ENCODE data around the gene RNASE4. TPM values are rescaled to one million over a fixed set of nuclear protein-coding genes. Genes with fewer than 3 reads are reported as not detected.

Gene RNASE4
- total RNA-seq, 1 experiment from 2014 or later, result not detected

DNA sequence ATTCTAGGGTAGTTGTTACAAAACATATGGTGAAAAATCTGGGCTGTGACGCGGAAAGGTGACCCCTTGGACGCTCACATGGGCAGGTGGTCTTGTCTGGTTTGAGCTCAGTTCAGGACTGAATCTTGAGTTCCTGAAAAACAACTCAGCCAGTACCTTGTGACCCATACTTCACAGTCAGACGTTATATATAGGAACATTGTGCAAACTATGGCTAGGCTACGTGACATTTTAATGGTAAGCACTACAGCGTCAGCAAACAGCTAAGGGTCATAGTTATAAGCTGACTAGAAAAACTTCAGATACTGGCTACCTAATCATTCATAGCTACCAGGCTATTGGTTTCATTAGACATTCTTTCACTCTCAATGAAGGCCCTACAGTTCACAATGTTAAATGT, 46.5 kb downstream of the RNASE4 start:
- H3K4me2 ChIP-seq (ENCODE audit: insufficient read depth, insufficient read length, low read length), result no peak overlapping the region
- H3K9me3 ChIP-seq (ENCODE audit: control insufficient read depth, low read depth, low read length), result no peaks in the 10 kb centered on the region
- Mint-ChIP-seq H3K36me3 (ENCODE audit: insufficient read depth in 1 of 3, low read depth in 3 of 3) (no peaks in the 10 kb centered on the region), H3K9me3 (no peaks in the 10 kb centered on the region), H3K4me1 (peaks cover 6 to 15% of the 10 kb centered on the region in 2 experiments; a peak in 3 of 4 replicates), H3K4me3 (no peak overlapping the region), H3K27me3 (ENCODE audit: low read depth) (peaks cover 12% of the 10 kb centered on the region), H3K27ac (no peak overlapping the region)
- H3T11ph ChIP-seq (ENCODE audit: low read length), result no peak overlapping the region
- no peak overlapping the region for H3K27ac ChIP-seq (ENCODE audit: insufficient read length, low read depth, low read length)
- no peak overlapping the region for H2BK120ac ChIP-seq (ENCODE audit: low read depth, low read length, poor library complexity, severe bottlenecking)
- no peaks in the 10 kb centered on the region for H4K20me1 ChIP-seq (ENCODE audit: control insufficient read depth, insufficient read depth, insufficient read length)
- H2BK15ac ChIP-seq (ENCODE audit: low read depth, low read length), result no peak overlapping the region
- H2BK5ac ChIP-seq (ENCODE audit: insufficient read length, low read length), result no peak overlapping the region
- no peak overlapping the region for H4K8ac ChIP-seq (replicated peaks; ENCODE audit: insufficient read length, low read depth, low read length)
- no peak overlapping the region for H3K56ac ChIP-seq (ENCODE audit: insufficient read length, low read depth, low read length)
- no peaks in the 10 kb centered on the region for H3K79me2 ChIP-seq (ENCODE audit: insufficient read depth, low read length)
- H2BK20ac ChIP-seq (ENCODE audit: low read depth, low read length, poor library complexity, severe bottlenecking), result no peak overlapping the region
- TF ChIP-seq, protein P1, sequence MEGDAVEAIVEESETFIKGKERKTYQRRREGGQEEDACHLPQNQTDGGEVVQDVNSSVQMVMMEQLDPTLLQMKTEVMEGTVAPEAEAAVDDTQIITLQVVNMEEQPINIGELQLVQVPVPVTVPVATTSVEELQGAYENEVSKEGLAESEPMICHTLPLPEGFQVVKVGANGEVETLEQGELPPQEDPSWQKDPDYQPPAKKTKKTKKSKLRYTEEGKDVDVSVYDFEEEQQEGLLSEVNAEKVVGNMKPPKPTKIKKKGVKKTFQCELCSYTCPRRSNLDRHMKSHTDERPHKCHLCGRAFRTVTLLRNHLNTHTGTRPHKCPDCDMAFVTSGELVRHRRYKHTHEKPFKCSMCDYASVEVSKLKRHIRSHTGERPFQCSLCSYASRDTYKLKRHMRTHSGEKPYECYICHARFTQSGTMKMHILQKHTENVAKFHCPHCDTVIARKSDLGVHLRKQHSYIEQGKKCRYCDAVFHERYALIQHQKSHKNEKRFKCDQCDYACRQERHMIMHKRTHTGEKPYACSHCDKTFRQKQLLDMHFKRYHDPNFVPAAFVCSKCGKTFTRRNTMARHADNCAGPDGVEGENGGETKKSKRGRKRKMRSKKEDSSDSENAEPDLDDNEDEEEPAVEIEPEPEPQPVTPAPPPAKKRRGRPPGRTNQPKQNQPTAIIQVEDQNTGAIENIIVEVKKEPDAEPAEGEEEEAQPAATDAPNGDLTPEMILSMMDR (conservative IDR thresholded peaks at IDR 0.05), result no peak
- H3K27me3 ChIP-seq (ENCODE audit: insufficient read depth, low read length), result no peaks in the 10 kb centered on the region
- H2AFZ ChIP-seq (ENCODE audit: low read length), result no peak overlapping the region
- H3K9ac ChIP-seq (ENCODE audit: extremely low read depth, insufficient read length, low read length), result no peak overlapping the region
- no peak overlapping the region for H4K5ac ChIP-seq (ENCODE audit: insufficient read length, low read depth, low read length)
- WGBS (ENCODE audit: extremely low coverage, insufficient read length, low lambda C conversion rate), result no CpG with 5 or more reads among the region's 6 CpGs
- H3K23ac ChIP-seq (ENCODE audit: insufficient read length, low read depth, low read length), result no peak overlapping the region
- no peak for DNase-seq
- H2AK5ac ChIP-seq (ENCODE audit: insufficient read length, low read length), result no peak overlapping the region
- H3K14ac ChIP-seq (ENCODE audit: insufficient read depth, low read length), result no peak overlapping the region
- no peak overlapping the region for H3K4ac ChIP-seq (ENCODE audit: low read depth, low read length)
- no peaks in the 10 kb centered on the region for H3K4me1 ChIP-seq (ENCODE audit: insufficient read depth, low read length)
- H3K18ac ChIP-seq (ENCODE audit: insufficient read length, low read depth, low read length), result no peak overlapping the region
- H2BK12ac ChIP-seq (ENCODE audit: insufficient read length, low read depth, low read length), result no peak overlapping the region
- H4K91ac ChIP-seq (ENCODE audit: insufficient read length, low read depth, low read length), result no peak overlapping the region
- H3K23me2 ChIP-seq (ENCODE audit: insufficient read length, low read depth, low read length, poor library complexity, severe bottlenecking), result no peaks in the 10 kb centered on the region
- H3K79me1 ChIP-seq (ENCODE audit: insufficient read depth, low read depth, low read length, poor library complexity, severe bottlenecking), result no peaks in the 10 kb centered on the region
